ENCODE measurements around the gene RGS14.
A peak's percentile ranks its signal among the peaks of the same experiment; 100 is the strongest.

DNA sequence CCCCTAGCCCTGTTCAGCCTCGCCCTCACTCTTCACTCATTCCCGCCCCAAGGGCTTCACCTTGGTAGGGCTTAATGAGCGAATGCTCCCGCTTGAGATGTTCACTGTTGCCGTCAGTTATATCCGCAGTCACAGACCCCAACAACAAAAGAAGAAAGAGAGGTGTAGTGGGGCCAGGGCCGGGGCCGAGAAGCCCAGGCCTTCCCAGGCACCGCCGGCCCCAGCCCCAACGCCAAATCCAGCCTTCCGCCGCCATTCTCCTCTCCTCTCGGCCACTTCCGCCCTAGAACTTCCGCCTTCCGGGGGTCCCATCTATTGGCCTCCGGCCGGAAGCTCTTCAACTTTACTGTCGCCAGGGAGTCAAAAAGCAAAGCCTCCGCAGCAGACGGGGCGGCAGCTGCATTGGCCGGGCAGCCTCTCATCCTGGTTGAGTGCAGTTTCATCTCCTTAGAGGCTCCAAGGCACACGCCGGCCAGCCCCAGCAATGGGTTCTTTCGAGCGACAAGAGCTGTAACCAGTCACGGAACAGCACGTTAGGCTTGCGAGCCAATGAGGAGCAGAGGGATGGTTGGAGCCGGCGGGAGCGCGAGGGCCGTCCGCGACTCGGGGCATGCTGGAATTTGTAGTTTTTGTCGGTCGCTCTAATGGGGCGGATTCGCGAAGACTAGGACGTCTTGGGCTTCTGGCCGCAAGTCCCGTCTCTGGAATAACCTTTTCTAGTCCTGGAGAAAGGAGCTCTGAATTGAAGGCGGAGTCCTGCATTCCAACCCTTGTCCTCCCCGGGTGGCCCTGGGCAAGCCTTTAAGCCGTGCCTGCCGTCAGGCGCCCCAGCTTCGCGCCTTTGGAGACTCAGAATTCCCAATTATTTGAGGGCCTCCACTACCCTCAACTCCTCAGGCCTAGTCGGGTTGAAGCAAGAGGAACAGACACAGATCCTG lies 6.1 kb upstream of the RGS14 start, which contains the start of gene LMAN2:
- TF ChIP-seq EZH2 (IDR thresholded peaks at IDR 0.05; ENCODE audit: borderline replicate concordance, low read depth, low read length, severe bottlenecking) (no peak), POLR2A (IDR thresholded peaks at IDR 0.05; ENCODE audit: low read depth, low read length) (peak; percentile 77), POLR2AphosphoS5 (IDR thresholded peaks at IDR 0.05; ENCODE audit: insufficient read depth, low read depth, low read length) (peak; percentile 76), MYC (IDR thresholded peaks at IDR 0.05; ENCODE audit: low read depth, low read length) (no peak), FOS (IDR thresholded peaks at IDR 0.05; ENCODE audit: borderline replicate concordance, insufficient read depth, low read length) (no peak)
- TF ChIP-seq, protein P1, sequence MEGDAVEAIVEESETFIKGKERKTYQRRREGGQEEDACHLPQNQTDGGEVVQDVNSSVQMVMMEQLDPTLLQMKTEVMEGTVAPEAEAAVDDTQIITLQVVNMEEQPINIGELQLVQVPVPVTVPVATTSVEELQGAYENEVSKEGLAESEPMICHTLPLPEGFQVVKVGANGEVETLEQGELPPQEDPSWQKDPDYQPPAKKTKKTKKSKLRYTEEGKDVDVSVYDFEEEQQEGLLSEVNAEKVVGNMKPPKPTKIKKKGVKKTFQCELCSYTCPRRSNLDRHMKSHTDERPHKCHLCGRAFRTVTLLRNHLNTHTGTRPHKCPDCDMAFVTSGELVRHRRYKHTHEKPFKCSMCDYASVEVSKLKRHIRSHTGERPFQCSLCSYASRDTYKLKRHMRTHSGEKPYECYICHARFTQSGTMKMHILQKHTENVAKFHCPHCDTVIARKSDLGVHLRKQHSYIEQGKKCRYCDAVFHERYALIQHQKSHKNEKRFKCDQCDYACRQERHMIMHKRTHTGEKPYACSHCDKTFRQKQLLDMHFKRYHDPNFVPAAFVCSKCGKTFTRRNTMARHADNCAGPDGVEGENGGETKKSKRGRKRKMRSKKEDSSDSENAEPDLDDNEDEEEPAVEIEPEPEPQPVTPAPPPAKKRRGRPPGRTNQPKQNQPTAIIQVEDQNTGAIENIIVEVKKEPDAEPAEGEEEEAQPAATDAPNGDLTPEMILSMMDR (IDR thresholded peaks at IDR 0.05; ENCODE audit: extremely low read depth in 1 of 2, insufficient read depth in 1 of 2, low read depth in 1 of 2, low read length in 2 of 2), result no peak
- TF ChIP-seq, protein P2, sequence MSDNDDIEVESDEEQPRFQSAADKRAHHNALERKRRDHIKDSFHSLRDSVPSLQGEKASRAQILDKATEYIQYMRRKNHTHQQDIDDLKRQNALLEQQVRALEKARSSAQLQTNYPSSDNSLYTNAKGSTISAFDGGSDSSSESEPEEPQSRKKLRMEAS (IDR thresholded peaks at IDR 0.05; ENCODE audit: insufficient read depth, insufficient read length), result peak; percentile 20
